ENCODE results near the gene NUP210L. TPM values are rescaled to one million over a fixed set of nuclear protein-coding genes. Genes with fewer than 3 reads are reported as not detected.

The NUP210L gene
- total and polyA plus RNA-seq, 9 of the 15 experiments (the other 6 are each of a cell fraction or from before 2014, with no cell fraction given), result 0.01 to 0.04 TPM; not detected in 7

DNA sequence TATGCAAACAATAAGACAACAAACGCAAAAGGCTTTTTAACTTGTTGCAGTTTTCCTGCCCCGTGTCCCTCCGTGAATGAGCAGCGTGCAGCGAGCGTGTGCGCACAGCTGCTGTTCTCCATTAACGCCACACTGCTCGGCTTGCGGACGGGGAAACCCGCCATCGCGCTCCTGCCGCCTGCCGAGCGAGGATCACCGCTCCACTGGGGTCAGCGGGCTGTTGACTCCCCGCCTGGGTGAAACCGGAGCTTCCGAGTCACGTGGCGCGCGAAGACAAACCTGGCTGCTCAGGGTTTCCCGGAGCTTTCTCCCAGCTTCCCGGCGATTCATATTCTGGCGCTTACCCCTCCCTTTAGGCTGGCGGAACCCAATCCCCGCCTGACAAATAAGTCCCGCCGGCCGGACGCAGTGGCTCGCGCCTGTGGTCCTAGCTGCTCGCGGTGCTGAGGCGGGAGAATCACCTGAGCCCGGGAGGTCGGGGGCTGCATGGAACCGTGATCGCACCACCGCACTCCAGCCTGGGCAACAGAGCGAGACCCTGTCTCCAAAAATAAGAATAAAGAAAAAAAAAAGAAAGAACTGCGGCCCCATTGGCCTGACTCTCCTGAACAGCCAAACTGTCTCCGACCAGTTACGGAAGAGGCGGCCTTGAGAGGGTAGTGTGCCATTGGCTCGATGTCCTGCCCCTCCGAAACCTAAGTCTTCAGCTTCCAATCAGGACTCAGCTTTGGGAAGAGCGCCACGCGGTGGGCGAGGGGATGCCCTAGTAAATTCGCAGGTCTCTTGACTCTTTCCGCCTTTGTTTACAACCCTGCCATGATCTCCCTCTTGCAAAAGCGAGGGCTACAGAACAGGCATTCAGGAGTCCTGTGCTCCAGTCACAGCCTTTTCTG is 187.5 kb downstream of the NUP210L start, which contains the start of gene CREB3L4 (continued):
- no peak for TF ChIP-seq ZNF408 (CRISPR knock-in tag; IDR thresholded peaks at IDR 0.05; ENCODE audit: low read depth)
- TF ChIP-seq SMAD4 (CRISPR knock-in tag; conservative IDR thresholded peaks at IDR 0.05), result 0 out of 2 replicates have a peak, but pooled peaks have one; percentile 58
- no peak for TF ChIP-seq ZSCAN32 (CRISPR knock-in tag; IDR thresholded peaks at IDR 0.05)
- no peak for TF ChIP-seq RBM14 (IDR thresholded peaks at IDR 0.05; ENCODE audit: borderline replicate concordance, insufficient read depth, low read depth, low read length)
- TF ChIP-seq KAT2B (IDR thresholded peaks at IDR 0.05; ENCODE audit: low read depth, low read length), result no peak
- TF ChIP-seq FOXM1 (IDR thresholded peaks at IDR 0.05; ENCODE audit: low read depth), result peak; percentile 42; the same call in 1 of the 2 replicates
- TF ChIP-seq FOXM1 (CRISPR knock-in tag; IDR thresholded peaks at IDR 0.05; ENCODE audit: low read depth), result no peak
- no peak for TF ChIP-seq PYGO2 (tag; IDR thresholded peaks at IDR 0.05)
- no peak for TF ChIP-seq RFX1 (IDR thresholded peaks at IDR 0.05)
- TF ChIP-seq SMAD1 (IDR thresholded peaks at IDR 0.05; ENCODE audit: low read depth, low read length, partially characterized antibody), result no peak
- no peak for TF ChIP-seq MAFG (tag; conservative IDR thresholded peaks at IDR 0.05)
- no peak for TF ChIP-seq PTRF (tag; IDR thresholded peaks at IDR 0.05)
- no peak for TF ChIP-seq KLF1 (tag; IDR thresholded peaks at IDR 0.05)
- peak; percentile 93 for TF ChIP-seq LCOR (CRISPR knock-in tag; IDR thresholded peaks at IDR 0.05)
- peak; percentile 55; the same call in 1 of the 2 replicates for TF ChIP-seq MTA3 (IDR thresholded peaks at IDR 0.05; ENCODE audit: borderline replicate concordance)
- TF ChIP-seq BRD4 (IDR thresholded peaks at IDR 0.05), result no peak
- TF ChIP-seq, protein P1, sequence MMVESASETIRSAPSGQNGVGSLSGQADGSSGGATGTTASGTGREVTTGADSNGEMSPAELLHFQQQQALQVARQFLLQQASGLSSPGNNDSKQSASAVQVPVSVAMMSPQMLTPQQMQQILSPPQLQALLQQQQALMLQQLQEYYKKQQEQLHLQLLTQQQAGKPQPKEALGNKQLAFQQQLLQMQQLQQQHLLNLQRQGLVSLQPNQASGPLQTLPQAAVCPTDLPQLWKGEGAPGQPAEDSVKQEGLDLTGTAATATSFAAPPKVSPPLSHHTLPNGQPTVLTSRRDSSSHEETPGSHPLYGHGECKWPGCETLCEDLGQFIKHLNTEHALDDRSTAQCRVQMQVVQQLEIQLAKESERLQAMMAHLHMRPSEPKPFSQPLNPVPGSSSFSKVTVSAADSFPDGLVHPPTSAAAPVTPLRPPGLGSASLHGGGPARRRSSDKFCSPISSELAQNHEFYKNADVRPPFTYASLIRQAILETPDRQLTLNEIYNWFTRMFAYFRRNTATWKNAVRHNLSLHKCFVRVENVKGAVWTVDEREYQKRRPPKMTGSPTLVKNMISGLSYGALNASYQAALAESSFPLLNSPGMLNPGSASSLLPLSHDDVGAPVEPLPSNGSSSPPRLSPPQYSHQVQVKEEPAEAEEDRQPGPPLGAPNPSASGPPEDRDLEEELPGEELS (CRISPR knock-in tag; IDR thresholded peaks at IDR 0.05; ENCODE audit: borderline replicate concordance), result peak; percentile 89; the same call in 1 of the 2 replicates
- no peak for TF ChIP-seq SMAD3 (CRISPR knock-in tag; conservative IDR thresholded peaks at IDR 0.05)
- 0 out of 2 replicates have a peak, but pooled peaks have one; percentile 45 for TF ChIP-seq DIDO1 (tag; IDR thresholded peaks at IDR 0.05; ENCODE audit: low read depth)
- TF ChIP-seq, protein P2, sequence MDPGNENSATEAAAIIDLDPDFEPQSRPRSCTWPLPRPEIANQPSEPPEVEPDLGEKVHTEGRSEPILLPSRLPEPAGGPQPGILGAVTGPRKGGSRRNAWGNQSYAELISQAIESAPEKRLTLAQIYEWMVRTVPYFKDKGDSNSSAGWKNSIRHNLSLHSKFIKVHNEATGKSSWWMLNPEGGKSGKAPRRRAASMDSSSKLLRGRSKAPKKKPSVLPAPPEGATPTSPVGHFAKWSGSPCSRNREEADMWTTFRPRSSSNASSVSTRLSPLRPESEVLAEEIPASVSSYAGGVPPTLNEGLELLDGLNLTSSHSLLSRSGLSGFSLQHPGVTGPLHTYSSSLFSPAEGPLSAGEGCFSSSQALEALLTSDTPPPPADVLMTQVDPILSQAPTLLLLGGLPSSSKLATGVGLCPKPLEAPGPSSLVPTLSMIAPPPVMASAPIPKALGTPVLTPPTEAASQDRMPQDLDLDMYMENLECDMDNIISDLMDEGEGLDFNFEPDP (CRISPR knock-in tag; IDR thresholded peaks at IDR 0.05), result no peak
- peak; percentile 90 for TF ChIP-seq GABPA (tag; conservative IDR thresholded peaks at IDR 0.05; ENCODE audit: low read depth)
- TF ChIP-seq ZNF140 (CRISPR knock-in tag; IDR thresholded peaks at IDR 0.05), result no peak
- TF ChIP-seq, protein P3, sequence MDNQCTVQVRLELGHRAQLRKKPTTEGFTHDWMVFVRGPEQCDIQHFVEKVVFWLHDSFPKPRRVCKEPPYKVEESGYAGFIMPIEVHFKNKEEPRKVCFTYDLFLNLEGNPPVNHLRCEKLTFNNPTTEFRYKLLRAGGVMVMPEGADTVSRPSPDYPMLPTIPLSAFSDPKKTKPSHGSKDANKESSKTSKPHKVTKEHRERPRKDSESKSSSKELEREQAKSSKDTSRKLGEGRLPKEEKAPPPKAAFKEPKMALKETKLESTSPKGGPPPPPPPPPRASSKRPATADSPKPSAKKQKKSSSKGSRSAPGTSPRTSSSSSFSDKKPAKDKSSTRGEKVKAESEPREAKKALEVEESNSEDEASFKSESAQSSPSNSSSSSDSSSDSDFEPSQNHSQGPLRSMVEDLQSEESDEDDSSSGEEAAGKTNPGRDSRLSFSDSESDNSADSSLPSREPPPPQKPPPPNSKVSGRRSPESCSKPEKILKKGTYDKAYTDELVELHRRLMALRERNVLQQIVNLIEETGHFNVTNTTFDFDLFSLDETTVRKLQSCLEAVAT (IDR thresholded peaks at IDR 0.05), result peak; percentile 81 to 91; a peak in 3 of 4 replicates
- TF ChIP-seq SREBF1 (IDR thresholded peaks at IDR 0.05; ENCODE audit: borderline replicate concordance, low read depth, low read length), result no peak

Data from K562 (cell line).